ENCODE results near the gene SMPX. TPM values are rescaled to one million over a fixed set of nuclear protein-coding genes. Genes with fewer than 3 reads are reported as not detected.
A peak's percentile ranks its signal among the peaks of the same experiment; 100 is the strongest.

SMPX gene
- total RNA-seq, 1 donor = not detected

GRCh38 chrX:21730026-21730425 is 27.9 kb downstream of the SMPX start:
- Histone ChIP-seq H3K36me3 (ENCODE audit: insufficient read depth, low read length) (no peaks in the 10 kb centered on the region), H3K4me3 (ENCODE audit: insufficient read depth, low read length) (no peak overlapping the region), H3K4me1 (ENCODE audit: insufficient read depth, low read length) (peaks cover 18% of the 10 kb centered on the region), H3K4me2 (ENCODE audit: insufficient read depth, low read length) (no peak overlapping the region), H3K27me3 (ENCODE audit: insufficient read depth, low read length) (no peaks in the 10 kb centered on the region), H3K27ac (ENCODE audit: low read depth, low read length) (no peak overlapping the region), H2AFZ (ENCODE audit: low read length) (no peak overlapping the region), H3K79me2 (ENCODE audit: insufficient read depth, low read length) (no peaks in the 10 kb centered on the region), H4K20me1 (ENCODE audit: insufficient read depth, low read length) (no peaks in the 10 kb centered on the region), H3K9me3 (ENCODE audit: low read depth, low read length) (no peaks in the 10 kb centered on the region)
- DNase-seq (ENCODE audit: insufficient read length, low spot score, missing footprints) = no peak
- TF ChIP-seq, protein P1, sequence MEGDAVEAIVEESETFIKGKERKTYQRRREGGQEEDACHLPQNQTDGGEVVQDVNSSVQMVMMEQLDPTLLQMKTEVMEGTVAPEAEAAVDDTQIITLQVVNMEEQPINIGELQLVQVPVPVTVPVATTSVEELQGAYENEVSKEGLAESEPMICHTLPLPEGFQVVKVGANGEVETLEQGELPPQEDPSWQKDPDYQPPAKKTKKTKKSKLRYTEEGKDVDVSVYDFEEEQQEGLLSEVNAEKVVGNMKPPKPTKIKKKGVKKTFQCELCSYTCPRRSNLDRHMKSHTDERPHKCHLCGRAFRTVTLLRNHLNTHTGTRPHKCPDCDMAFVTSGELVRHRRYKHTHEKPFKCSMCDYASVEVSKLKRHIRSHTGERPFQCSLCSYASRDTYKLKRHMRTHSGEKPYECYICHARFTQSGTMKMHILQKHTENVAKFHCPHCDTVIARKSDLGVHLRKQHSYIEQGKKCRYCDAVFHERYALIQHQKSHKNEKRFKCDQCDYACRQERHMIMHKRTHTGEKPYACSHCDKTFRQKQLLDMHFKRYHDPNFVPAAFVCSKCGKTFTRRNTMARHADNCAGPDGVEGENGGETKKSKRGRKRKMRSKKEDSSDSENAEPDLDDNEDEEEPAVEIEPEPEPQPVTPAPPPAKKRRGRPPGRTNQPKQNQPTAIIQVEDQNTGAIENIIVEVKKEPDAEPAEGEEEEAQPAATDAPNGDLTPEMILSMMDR (IDR thresholded peaks at IDR 0.05; ENCODE audit: extremely low read depth, low read depth, low read length) = no peak

DNA sequence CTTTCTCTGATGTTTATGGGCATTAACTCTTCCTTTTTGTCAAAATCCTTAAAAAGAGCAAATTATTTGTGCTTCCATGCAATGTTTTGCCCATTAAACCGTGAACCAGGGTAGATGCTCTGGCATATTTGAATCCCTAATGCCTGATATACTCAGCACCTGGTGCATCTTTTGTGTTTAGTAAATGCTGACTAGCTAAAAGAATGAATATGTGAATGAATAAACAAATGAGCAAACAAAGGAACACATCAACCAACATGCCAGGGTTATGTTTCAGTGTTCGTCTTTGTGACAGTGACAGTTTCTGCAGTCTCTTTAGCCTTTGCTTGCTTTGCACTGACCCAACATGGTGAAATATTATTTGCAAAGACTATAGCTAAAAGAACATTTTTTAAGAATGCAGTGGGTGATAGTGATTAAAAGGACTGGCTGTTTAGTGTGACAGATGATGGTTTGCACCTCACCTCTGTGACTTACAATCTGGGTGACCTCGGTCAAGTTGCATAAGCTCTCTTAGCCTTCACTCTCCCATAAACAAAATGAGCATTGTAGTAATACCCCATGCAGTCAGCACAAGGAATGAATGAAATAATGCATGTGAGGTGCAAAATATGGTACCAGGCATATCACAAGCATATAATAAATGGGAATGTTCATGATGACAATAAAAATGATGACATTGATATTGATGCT is 29.5 kb downstream of the SMPX start:
- Histone ChIP-seq H3K4me2 (ENCODE audit: insufficient read depth, low read length) (peak overlapping the region; percentile 67), H3K27me3 (ENCODE audit: insufficient read depth, low read length) (no peaks in the 10 kb centered on the region), H4K20me1 (ENCODE audit: insufficient read depth, low read length) (no peaks in the 10 kb centered on the region), H3K9me3 (ENCODE audit: low read depth, low read length) (no peaks in the 10 kb centered on the region), H3K4me1 (ENCODE audit: insufficient read depth, low read length) (peaks cover 10% of the 10 kb centered on the region), H3K79me2 (ENCODE audit: insufficient read depth, low read length) (no peaks in the 10 kb centered on the region), H3K4me3 (ENCODE audit: insufficient read depth, low read length) (no peak overlapping the region), H3K27ac (ENCODE audit: low read depth, low read length) (no peak overlapping the region), H3K36me3 (ENCODE audit: insufficient read depth, low read length) (no peaks in the 10 kb centered on the region), H2AFZ (ENCODE audit: low read length) (no peak overlapping the region)
- TF ChIP-seq, protein P1 (IDR thresholded peaks at IDR 0.05; ENCODE audit: extremely low read depth, low read depth, low read length) = no peak
- DNase-seq (ENCODE audit: insufficient read length, low spot score, missing footprints) = no peak

- TF ChIP-seq, protein P1 (IDR thresholded peaks at IDR 0.05; ENCODE audit: extremely low read depth, low read depth, low read length) = no peak
- H3K4me1 ChIP-seq (ENCODE audit: insufficient read depth, low read length) = peaks cover 10% of the 10 kb centered on the region
- H3K9me3 ChIP-seq (ENCODE audit: low read depth, low read length) = no peaks in the 10 kb centered on the region
- no peaks in the 10 kb centered on the region for H4K20me1 ChIP-seq (ENCODE audit: insufficient read depth, low read length)
- H2AFZ ChIP-seq (ENCODE audit: low read length) = no peak overlapping the region
- DNase-seq (ENCODE audit: insufficient read length, low spot score, missing footprints) = no peak
- H3K4me3 ChIP-seq (ENCODE audit: insufficient read depth, low read length) = no peak overlapping the region
- H3K27me3 ChIP-seq (ENCODE audit: insufficient read depth, low read length) = no peaks in the 10 kb centered on the region
- no peak overlapping the region for H3K27ac ChIP-seq (ENCODE audit: low read depth, low read length)
- H3K36me3 ChIP-seq (ENCODE audit: insufficient read depth, low read length) = no peaks in the 10 kb centered on the region
- H3K79me2 ChIP-seq (ENCODE audit: insufficient read depth, low read length) = no peaks in the 10 kb centered on the region
- H3K4me2 ChIP-seq (ENCODE audit: insufficient read depth, low read length) = no peak overlapping the region
Observed at GRCh38 chrX:21725916-21726315, 32.0 kb downstream of the SMPX start.

GRCh38 chrX:21725496-21725895 is 32.4 kb downstream of the SMPX start:
- no peaks in the 10 kb centered on the region for H4K20me1 ChIP-seq (ENCODE audit: insufficient read depth, low read length)
- no peaks in the 10 kb centered on the region for H3K36me3 ChIP-seq (ENCODE audit: insufficient read depth, low read length)
- H3K4me2 ChIP-seq (ENCODE audit: insufficient read depth, low read length) = no peak overlapping the region
- H3K79me2 ChIP-seq (ENCODE audit: insufficient read depth, low read length) = no peaks in the 10 kb centered on the region
- no peak overlapping the region for H3K4me3 ChIP-seq (ENCODE audit: insufficient read depth, low read length)
- H3K4me1 ChIP-seq (ENCODE audit: insufficient read depth, low read length) = peaks cover 10% of the 10 kb centered on the region
- H3K27me3 ChIP-seq (ENCODE audit: insufficient read depth, low read length) = no peaks in the 10 kb centered on the region
- TF ChIP-seq, protein P1 (IDR thresholded peaks at IDR 0.05; ENCODE audit: extremely low read depth, low read depth, low read length) = peak; percentile 46
- H3K9me3 ChIP-seq (ENCODE audit: low read depth, low read length) = no peaks in the 10 kb centered on the region
- H3K27ac ChIP-seq (ENCODE audit: low read depth, low read length) = no peak overlapping the region
- no peak overlapping the region for H2AFZ ChIP-seq (ENCODE audit: low read length)
- no peak for DNase-seq (ENCODE audit: insufficient read length, low spot score, missing footprints)
